Measurements from ENCODE around the gene RAB3A.

Gene RAB3A

DNA sequence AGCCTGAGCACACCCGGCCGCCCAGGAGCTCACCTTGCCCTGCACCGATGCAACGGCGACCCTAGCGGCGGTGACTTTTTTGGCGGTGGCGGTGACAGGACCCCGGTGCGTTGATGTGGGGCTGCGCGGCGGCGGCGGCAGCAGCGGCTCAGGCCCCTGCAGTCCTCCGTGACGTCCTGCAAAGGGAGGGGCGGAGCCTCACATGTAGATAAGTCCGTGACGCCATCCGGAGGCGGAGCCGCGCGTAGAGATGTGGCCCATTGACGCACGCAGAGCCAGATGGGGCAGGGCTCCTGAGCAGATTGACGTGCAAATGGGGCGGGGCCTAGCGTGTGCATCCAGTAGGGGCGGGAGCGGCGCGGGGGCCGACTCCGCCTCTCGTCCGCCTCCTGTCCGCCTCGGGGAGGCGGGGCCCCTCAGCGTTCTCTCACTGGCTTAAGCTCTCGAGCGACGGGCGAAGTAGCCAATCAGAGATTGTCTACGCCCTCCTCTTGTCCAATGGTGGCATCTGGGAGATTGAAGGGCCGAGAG lies at the start of gene RAB3A:
RAB3A (minus strand) TSS at position 180 of the 531 bp plus-strand sequence. CDS start 1,302 bp downstream, outside the sequence.
- Histone ChIP-seq H3K27ac (peak within 1 kb of the TSS in 20 of 21 experiments; percentile 71 to 95 (median 88)), H3K4me3 (peak within 1 kb of the TSS; percentile 56 to 91 (median 68))

DNA sequence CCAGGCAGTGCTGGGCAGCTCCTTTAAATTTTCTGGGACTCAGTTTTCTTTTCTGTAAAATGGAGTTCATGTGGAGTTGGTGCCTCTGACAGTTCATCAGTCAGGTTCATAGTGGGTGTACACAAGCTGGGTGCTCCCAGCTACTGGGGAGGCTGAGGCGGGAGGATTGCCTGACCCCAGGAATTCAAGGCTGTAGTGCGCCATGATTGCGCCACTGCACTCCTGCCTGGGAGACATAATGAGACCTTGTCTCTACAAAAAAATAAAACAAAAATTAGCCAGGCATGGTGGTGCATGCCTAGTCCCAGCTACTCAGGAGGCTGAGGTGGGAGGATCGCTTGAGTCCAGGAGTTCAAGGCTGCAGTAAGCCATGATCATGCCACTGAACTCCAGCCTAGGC lies 49.3 kb upstream of the RAB3A start:
- H3K4me3 ChIP-seq: no peak overlapping the region
- no peak overlapping the region for H3K27ac ChIP-seq

DNA sequence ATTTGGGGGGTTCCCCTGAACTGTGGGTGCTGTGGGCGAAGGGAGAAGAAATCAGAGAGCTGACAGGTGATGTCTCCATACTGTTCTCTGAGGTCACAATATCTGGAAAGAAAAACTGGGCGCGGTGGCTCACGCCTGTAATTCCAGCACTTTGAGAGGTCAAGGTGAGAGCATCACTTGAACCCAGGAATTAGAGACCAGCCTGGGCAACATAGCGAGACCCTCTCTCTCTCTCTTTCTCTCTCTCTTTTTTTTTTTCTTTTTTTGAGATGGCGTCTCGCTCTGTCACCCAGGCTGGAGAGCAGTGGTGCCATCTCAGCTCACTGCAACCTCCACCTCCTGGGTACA lies 48.5 kb upstream of the RAB3A start:
- Histone ChIP-seq H3K4me3 (no peak overlapping the region), H3K27ac (no peak overlapping the region)

DNA sequence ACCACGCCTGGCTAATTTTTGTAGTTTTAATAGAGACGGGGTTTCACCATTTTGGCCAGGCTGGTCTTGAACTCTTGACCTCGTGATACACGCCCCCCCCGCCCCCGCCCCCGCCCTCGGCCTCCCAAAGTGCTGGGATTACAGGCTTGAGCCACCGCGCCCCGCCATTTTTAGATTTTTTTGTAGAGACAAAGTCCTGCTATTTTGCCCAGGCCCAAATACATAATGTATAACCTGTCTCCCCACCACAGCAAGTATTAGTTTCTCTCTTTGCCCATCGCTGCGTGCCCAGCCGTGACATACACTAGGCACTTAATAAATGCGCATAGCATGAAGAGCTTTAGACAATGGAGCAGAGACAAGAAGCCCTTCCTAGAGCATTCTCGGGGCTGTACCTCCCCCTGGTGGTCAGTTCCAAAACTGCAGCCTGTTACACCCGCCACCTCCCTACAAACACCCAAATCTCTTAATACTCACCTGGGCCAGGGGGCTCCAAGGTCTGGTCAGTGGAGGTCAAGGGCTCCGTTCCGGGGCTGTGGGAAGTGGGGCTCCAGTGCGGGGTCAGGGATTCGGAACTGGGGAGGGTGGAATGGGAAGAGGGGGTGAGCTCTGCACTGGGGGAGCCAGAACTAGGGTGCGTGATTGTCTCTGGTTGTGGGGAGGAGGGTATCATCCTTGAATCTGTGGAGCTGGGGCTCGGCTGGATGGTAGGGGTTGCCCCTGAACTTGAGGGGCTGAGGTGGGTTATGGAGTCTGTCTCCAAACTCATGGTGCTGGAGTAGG lies 47.9 kb upstream of the RAB3A start:
- no peak overlapping the region for H3K4me3 ChIP-seq
- no peak overlapping the region for H3K27ac ChIP-seq

DNA sequence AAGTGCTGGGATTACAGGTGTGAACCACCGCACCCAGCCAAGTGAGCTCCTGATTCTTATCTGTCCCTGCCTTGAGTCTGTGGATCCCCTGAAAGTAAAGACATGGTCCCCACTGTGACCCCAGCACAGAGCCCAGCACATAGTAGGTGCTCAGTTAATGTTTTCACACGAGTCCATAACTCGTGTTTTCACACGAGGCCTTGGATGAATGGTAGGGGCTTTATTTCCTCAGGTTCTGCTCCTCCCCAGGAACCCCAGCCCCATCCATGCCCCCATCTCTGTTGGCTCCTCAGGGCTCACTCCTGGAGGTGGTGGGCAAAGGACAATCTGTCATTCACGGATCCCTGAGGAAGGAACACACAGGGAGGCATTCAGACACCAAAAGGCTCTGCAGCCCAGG lies 46.0 kb upstream of the RAB3A start:
- H3K27ac ChIP-seq: no peak overlapping the region
- no peak overlapping the region for H3K4me3 ChIP-seq

- Histone ChIP-seq H3K27ac (no peak overlapping the region), H3K4me3 (no peak overlapping the region)
These were observed 41.5 kb upstream of the RAB3A start for GRCh38 chr19:18245297-18245696.

- Histone ChIP-seq H3K4me3 (no peak overlapping the region), H3K27ac (no peak overlapping the region)
These were observed 35.5 kb upstream of the RAB3A start for GRCh38 chr19:18239303-18239702.

GRCh38 chr19:18234194-18234593 lies 30.4 kb upstream of the RAB3A start:
- Histone ChIP-seq H3K27ac (no peak overlapping the region), H3K4me3 (no peak overlapping the region)

- H3K4me3 ChIP-seq: no peak overlapping the region
- H3K27ac ChIP-seq: no peak overlapping the region
These were observed 29.5 kb upstream of the RAB3A start for GRCh38 chr19:18233224-18233825.

DNA sequence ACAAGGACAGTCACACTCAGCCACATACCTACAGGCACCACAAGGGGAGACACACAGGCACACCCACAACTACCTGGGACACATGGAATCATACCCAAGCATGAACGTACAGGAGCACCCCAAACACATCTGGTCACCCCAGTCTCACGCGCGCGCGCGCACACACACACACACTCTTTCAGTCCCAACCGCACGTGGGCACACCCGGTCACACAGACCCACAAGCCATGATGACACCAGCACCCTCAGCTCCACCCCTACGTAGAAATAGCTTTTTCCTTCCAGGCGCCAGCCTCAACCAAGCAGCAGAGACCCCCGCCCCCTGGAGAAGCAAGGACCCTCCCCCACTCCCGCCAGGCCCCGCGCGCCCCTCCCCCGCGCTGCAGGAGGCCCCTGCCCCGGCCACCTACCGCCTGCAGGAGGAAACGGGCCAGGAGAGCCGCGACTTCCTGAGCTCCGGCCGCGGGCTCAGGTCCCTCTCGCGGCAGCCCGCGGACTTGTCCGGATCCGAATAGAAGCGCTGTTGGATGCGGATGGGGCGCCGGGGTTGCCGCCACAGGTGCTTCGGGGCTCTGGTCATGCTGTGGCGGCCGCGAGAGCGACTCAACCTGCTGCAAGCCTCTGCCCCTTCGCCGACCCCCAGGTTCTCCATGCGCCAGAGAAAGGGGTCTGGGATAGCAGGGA lies 28.8 kb upstream of the RAB3A start:
- Histone ChIP-seq H3K4me3 (no peak overlapping the region), H3K27ac (no peak overlapping the region)

GRCh38 chr19:18231775-18232174 lies 27.9 kb upstream of the RAB3A start:
- Histone ChIP-seq H3K4me3 (no peak overlapping the region), H3K27ac (no peak overlapping the region)

GRCh38 chr19:18230941-18231734 lies 27.3 kb upstream of the RAB3A start:
- H3K4me3 ChIP-seq: no peak overlapping the region

GRCh38 chr19:18229915-18230314 lies 26.1 kb upstream of the RAB3A start:
- Histone ChIP-seq H3K27ac (no peak overlapping the region), H3K4me3 (no peak overlapping the region)

More at GRCh38 chr19:18230941-18231734, 27.3 kb upstream of the RAB3A start:
- H3K27ac ChIP-seq: no peak overlapping the region

DNA sequence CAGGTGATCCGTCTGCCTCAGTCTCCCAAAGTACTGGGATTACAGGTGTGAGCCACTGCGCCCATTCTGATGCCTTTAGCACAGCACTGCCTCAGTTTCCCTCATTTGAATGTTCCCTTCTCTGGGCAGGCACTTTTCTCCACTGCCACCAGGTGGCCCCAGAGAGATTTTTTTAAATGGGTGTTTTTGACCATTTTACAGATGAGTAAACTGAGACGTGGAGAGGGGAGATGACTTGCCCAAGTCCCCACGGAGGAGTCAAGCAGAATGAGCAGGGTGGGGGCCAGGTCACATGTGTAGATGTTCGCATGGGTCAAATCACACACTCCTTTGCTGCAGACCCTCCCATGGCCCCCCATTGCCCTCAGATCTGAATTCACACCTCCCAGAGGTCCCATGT lies 25.6 kb upstream of the RAB3A start:
- Histone ChIP-seq H3K4me3 (no peak overlapping the region), H3K27ac (no peak overlapping the region)

DNA sequence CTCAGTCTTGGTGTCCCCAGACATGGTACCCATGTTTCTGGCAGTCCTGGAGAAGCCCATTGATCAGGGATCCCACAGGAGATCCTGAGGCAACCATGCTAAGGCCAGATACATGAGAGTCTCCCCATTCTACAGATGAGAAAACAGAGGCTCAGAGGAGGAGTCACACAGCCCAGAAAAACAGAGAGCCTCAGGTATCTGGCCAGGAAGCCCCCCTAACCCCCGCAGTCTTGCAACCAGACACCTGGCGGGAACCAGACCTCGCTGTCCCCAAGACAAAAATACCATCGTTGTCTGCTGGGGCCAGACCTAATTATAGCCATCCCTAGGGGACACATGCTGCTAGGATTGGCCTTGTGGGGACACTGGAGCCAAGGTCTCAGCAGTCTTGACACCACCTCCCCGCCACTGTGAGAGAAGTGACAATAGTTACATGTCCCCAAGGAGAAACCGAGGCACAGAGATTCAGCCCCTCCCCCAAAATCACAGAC lies 24.0 kb upstream of the RAB3A start:
- H3K4me3 ChIP-seq: no peak overlapping the region
- H3K27ac ChIP-seq: no peak overlapping the region

DNA sequence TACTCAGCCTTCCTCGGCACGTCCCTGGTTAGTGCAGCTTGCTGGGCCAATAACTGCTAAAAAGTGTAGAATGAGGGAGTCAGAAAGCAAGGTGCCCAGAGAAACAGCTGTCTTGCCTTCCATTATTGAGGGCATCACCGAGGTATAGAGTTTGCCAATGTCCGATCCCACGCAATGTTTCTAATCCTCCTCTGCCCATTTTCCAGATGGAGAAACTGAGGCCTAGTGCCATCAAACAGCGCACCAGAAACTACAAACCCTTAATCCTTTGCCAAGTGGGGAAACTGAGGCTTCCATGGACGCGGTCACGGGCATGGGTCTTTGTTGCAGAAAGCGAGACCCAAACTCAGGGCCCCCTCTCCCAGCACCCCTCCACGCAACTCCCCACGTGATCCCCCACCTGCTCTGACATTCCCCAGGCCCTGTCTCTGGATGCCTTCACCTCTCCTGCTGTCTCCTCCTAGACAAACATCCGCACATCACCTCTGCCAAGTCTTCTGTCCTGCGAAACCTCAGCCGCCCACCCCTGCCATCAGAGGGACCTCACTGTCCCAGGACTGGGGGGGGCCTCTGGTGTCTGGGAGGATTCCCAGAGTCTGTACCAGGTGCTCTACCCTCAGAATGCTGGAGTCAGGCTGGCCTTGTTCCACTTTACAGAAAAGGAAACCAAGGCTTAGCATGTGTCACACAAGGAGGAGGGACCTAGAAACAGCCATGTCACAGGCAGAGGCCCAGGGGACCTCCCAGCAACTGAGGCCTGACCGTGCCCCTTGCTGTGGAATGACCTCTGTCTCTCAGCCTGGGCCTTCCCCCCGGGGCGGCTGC lies 23.3 kb upstream of the RAB3A start:
- no peak overlapping the region for H3K27ac ChIP-seq
- no peak overlapping the region for H3K4me3 ChIP-seq

GRCh38 chr19:18225702-18226468 lies 22.0 kb upstream of the RAB3A start, which contains the start of gene PDE4C:
TSS of gene PDE4C (minus strand) at chr19:18226438. CDS start at chr19:18226415, 23 bp downstream.
- Histone ChIP-seq H3K4me3 (peak within 1 kb of the TSS in 1 of 7 experiments; percentile 16), H3K27ac (peak within 1 kb of the TSS in 1 of 21 experiments; percentile 10)

DNA sequence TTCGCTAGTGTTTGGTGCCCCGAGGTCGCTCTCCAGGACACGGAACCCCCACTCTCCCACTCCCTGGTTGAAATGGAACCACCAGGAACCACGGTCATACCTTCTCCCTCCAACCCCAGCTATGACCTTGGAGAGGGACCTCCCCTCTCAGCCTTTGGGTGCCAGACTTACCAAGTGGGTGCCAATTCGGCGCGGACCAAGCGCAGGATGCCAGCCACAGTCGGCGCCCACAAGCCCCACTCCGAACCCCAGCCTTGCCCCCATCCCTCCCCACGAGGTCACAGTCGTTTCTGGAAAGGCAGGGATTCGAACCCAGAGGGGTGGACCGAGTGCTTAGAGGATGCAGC lies 21.5 kb upstream of the RAB3A start:
- Histone ChIP-seq H3K4me3 (peak overlapping the region in 2 of 7 experiments; percentile 3 to 16), H3K27ac (peak overlapping the region in 2 of 21 experiments; percentile 10 to 27)
